ENCODE data around the gene FAM234B.

- TF ChIP-seq, protein P1, sequence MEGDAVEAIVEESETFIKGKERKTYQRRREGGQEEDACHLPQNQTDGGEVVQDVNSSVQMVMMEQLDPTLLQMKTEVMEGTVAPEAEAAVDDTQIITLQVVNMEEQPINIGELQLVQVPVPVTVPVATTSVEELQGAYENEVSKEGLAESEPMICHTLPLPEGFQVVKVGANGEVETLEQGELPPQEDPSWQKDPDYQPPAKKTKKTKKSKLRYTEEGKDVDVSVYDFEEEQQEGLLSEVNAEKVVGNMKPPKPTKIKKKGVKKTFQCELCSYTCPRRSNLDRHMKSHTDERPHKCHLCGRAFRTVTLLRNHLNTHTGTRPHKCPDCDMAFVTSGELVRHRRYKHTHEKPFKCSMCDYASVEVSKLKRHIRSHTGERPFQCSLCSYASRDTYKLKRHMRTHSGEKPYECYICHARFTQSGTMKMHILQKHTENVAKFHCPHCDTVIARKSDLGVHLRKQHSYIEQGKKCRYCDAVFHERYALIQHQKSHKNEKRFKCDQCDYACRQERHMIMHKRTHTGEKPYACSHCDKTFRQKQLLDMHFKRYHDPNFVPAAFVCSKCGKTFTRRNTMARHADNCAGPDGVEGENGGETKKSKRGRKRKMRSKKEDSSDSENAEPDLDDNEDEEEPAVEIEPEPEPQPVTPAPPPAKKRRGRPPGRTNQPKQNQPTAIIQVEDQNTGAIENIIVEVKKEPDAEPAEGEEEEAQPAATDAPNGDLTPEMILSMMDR (IDR thresholded peaks at IDR 0.05; ENCODE audit: low read depth, low read length), result no peak
- no peak for TF ChIP-seq EZH2phosphoT487 (IDR thresholded peaks at IDR 0.05; ENCODE audit: low read depth)
These were observed 57.7 kb downstream of the FAM234B start for GRCh38 chr12:13101821-13102375.

Data from OCI-LY3 (cell line).